GM18508 (cell line): ENCODE results near the gene CHST11.
A peak's percentile ranks its signal among the peaks of the same experiment; 100 is the strongest.

Experiments
- ATAC-seq: cut with Tn5 transposase; IDR thresholded peaks from one replicate; pipeline ENCODE4 v1.9.1; 2021; ENCODE audit warnings: moderate number of reproducible peaks; ENCODE audit not compliant: insufficient read depth, unreplicated experiment

The CHST11 gene

GRCh38 chr12:104657726-104658484, 201.2 kb downstream of the CHST11 start:
- no peak for ATAC-seq

- no peak for ATAC-seq
Observed at GRCh38 chr12:104659058-104659457, 202.3 kb downstream of the CHST11 start.

GRCh38 chr12:104662203-104662602, 205.5 kb downstream of the CHST11 start:
- no peak for ATAC-seq

DNA sequence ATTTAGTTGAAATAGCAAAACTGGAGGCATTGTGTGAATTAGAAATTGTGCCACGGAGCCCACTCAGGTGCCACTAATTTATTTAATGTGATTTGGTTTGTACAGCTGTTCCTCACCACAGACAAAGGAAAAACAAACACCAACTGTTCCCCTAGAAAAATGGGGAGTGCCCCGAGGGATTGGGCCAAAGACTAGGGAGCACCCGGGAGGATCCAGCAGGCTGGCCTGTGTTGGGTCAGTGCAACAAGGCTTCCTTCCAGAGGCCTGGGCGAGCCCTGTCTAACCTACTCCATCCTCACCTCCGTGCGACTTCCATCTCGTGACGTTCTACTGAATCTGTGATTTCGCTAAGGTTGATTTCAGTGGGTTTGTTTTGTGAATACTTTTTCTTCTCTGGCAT, 206.2 kb downstream of the CHST11 start:
- no peak for ATAC-seq

DNA sequence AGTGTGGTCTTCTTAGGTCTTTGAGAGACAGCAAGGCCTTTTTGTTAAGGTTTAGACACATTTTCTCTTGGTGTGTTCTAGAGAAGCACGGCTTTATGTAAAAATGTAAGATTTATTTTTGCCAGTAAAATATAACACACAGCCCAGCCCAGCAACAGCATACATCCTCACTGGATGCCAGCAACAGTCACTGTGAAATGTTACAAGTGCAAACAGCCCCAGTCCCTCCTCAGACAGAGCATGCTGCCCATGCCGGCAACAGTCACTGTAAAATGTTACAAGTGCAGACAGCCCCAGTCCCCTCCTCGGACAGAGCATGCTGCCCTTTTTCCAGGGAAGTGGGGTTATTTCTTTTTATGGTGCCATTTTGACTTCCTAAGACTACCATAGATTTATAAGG, 207.6 kb downstream of the CHST11 start:
- no peak for ATAC-seq

DNA sequence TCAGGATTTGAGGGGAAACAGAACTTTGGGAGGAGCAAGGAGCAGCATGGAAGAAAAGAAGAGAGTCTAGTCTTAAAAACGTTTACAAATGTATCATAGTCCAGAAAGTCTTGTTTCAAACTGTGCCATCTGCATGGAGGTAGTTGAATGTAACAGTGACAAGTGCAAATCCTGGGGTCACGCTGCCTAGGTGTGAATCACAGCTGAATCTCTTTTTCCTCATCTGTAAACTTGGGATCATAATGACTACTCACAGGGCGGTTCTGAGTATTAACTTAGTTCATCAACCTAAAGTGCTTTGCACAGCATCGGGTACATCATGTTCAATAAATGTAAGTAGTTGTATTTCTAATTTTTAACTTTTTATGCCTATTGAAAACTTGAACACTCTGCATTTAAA, 208.5 kb downstream of the CHST11 start:
- ATAC-seq: no peak

DNA sequence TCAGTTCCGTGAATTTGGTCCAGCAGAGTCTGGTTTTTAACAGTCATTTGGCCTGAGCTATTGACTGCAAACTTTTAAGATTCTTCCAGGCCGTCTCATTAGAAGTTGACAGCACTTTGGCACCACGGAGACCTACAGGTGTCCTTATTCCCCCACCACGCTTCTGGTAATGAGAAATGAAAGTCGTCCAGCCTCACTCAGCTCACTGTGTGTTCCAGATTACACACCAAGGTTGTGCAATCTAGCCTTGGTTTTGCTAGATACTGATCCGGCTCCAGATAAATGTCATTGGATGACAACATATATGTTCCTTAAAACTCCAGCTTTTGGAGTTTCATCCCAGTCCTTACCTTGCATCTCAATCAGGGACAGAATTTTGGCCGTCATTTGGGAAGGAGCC, 210.4 kb downstream of the CHST11 start:
- ATAC-seq: no peak

DNA sequence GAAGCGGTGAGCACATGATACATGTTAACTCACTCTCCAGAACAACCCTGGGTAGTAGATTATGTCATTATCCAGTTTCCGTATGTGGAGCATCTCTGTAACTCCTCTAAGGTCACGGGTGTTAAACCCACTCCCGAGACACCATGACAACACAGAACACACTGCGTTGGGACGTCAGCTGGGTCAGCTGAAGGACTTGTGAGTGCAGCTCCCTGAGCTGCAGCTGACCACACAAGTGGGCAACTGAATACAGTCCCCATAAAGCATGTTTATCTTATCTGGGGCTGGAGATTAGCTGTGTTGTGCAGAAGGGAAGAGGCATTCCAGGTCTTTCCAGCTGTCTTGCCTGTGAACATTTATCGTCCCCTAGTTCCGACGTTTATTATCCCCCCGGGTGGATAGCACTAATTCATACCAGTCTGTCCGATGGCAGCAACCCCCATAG, 211.5 kb downstream of the CHST11 start:
- no peak for ATAC-seq

DNA sequence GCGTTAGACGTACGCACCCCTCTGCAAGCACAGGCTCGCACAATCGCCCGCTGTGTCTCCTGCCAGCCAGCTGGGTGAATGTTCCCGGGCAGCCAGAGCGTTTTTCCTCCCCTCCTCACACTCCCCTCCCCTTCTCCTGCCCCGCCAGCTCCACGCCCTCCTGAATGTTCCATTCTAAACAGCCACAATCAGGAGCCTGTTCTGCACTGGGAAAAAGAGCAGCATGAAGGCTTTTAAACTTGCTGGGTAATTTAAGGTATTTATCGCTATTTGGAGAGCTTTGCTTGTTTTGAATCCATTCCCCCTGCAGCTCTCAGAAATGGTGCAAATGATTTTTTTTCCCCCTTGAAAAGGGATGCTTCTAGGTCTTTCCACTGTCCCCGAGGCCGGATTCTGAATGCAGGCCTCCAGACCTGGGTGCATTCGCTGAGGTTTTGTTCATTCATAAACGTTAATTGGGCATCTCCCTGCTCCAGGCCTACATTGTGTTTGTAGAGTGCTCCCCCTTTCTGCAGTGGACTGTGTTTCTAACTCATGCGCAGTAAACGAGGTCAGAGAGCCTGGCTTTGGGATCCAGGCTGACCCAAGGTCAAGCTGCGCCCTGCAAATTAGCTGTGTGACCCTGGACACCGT, 212.5 kb downstream of the CHST11 start:
- ATAC-seq: no peak

DNA sequence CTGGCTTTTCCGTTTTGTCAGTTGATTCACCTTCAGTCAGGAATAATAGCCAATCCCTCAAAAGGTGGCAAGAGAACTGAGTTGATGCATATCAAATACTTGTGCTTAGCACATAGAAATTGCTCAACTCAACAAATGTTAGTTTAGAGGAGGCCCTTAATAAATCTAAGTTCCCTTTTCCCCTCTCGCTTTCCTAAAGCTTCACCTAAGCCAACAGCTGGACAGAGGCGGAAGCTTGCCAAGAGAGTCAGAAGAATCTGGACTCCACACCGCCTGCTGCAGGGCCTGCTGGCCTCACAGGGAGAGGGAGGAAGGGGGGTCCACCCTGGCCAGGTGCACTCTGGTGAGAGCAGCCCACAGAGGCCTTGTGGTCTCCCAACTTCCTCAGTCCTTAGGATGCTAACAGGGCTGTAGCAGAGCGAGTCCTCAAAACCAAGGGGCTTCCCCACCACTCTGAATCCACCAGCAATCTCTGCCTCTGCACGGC, 213.1 kb downstream of the CHST11 start:
- ATAC-seq: peak; percentile 51

- no peak for ATAC-seq
Observed at GRCh38 chr12:104670439-104671408, 214.0 kb downstream of the CHST11 start.

DNA sequence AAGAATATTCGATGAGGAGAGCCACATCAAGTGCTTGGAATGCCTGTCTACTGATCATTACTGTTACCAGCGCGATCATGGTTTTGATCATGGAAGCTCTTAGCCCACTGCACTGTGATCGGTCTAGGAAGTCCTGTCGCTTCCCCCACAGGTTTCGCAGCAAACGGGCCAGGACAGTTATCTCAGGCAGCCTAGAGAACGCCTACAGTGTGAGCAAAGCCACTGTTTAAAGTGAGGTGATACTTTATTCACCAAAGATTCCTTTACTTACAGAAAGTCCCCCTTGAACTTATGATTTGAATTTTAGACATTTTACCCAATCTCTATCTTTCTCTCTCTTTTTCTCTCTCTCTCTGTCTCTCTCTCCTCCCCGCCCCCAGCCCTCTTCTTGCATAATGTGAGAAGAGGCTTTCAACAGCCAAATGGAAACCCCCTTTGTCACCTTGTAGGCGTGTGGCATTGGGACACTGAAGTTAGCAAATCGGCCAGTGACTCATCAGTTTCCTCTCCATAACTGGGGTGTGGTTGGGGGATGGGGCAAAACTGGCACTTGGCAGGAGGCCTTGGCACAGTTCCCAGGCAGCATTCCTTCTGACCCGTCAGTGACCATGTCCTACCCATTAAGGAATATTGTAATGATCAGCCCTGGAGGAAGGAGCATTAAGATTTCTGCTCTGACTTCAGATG, 214.8 kb downstream of the CHST11 start:
- ATAC-seq: peak; percentile 56

- no peak for ATAC-seq
Observed at GRCh38 chr12:104672096-104672445, 215.3 kb downstream of the CHST11 start.

DNA sequence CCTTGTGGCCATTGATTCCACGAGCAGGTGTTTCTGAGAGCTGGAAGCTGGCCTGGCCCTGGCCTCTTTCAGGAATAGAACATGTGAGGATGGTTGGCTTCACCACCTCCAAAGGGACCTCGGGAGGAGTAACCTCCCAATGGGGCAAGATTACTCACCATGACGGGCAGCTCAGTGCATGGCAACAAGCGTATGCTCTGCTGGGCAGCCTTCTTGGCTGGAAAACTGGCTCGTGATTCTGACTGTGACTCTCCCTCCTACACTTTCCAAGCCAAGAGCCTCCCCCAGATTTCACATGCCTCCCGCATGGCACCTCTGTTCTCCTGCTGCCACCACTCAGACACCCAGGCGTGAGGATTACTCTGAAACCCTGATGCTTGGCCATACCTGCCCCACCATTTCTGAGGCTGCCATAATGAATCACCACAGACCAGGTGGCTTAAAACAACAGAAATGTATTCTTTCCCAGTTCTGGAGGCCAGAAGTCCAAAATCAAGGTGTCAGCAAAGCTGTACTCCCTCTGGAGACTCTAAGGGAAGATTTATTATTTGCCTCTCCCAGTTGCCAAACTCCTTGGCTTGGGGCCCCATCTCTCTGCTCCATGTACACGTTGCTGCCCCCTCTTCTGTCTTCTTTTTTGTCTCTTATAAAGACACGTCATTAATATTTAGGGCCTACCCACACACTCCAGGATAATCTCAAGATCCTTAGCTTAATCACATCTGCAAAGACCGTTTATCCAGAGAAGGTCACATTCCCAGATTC, 215.9 kb downstream of the CHST11 start:
- ATAC-seq: no peak

- ATAC-seq: no peak
Observed at GRCh38 chr12:104673294-104673693, 216.5 kb downstream of the CHST11 start.

DNA sequence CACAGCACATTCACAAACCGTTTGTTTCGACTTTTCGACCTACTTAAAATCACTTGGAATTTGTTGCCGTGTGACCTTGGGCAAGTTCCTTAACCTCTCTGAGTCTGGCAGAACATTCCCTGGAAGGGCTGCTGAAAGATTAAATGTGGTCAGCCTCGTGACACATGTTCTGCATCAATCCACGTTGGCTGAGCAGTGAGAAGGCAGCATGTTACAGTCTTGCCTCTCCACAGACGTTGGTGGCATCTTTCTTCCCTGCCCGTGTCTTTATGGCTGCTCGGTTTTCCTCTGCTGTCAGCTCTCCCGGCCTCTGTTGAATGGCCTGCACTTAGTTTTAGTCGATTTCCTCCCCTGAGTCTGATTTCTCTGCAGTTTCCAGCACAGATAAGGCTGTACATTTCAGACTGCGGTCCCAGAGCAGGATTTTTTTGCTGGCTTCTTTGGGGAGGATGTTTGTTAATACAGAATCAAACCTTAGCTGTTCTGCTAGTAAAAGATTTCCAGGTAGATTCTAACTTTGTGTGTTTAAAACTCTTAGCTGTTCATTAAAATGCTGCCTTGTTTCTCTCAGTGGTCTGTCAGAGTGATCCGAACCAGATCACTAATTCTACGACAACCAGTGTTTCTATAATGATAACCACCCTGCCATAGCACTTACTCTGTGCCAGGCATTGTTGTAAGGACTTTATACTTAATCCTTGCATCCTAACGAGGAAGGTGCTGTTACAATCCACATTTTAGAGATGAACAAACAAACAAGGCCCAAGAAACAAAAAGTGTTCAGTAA, 217.1 kb downstream of the CHST11 start:
- ATAC-seq: no peak

- ATAC-seq: no peak
Observed at GRCh38 chr12:104676636-104677035, 219.9 kb downstream of the CHST11 start.

- no peak for ATAC-seq
Observed at GRCh38 chr12:104677441-104678089, 220.8 kb downstream of the CHST11 start.
